H1 (cell line): ENCODE data around the gene ARHGAP35. TPM values are rescaled to one million over a fixed set of nuclear protein-coding genes. Genes with fewer than 3 reads are reported as not detected.

Experiments used
- EZH2 ChIP-seq: fragments of 200-600 bp; sonication (generic); IDR thresholded peaks from 2 replicates; pipeline ENCODE4 v1.7.1; 2012; ENCODE audit warnings: low read depth, mild to moderate bottlenecking, moderate library complexity, low read length, inconsistent platforms; ENCODE audit not compliant: severe bottlenecking
- SAP30 ChIP-seq: fragments of 300-600 bp; sonication (generic); IDR thresholded peaks from 2 replicates; pipeline ENCODE4 v1.7.1; 2012; ENCODE audit warnings: low read length, moderate library complexity, mild to moderate bottlenecking, inconsistent platforms; ENCODE audit not compliant: insufficient read depth, insufficient replicate concordance
- polyA plus RNA-seq, 7 experiments: library from polyadenylated mRNA; depleted of rRNA in 3 of 7; stranded (reverse) in 5 of 7; unstranded in 2 of 7; fragments of >200 nt in 5 of 7; fragments of 200-250 nt in 2 of 7; gene quantifications; 1 replicate in 5 of 7; 2 replicates in 1 of 7; 4 replicates in 1 of 7; pipeline versions ENCODE4 v1.2.1 to v1.2.3, GENCODE V29; 2011 to 2013; ENCODE audit warnings: missing spikeins in 2 of 7, mixed read lengths in 2 of 7
- total RNA-seq: library from RNA; stranded (reverse); fragmentation: NEBNext Ultra II Directional; extraction: Animal tissue kit (Norgen Biotek cat#: 25700); gene quantifications from 2 replicates; pipeline ENCODE4 v1.2.1, GENCODE V29; 2021
- TF ChIP-seq, protein P1 (sequence below): fragments of 300-600 bp; sonication (generic); IDR thresholded peaks from 2 replicates; pipeline ENCODE4 v1.7.1; 2012; ENCODE audit warnings: low read length, moderate library complexity, mild to moderate bottlenecking, inconsistent platforms; ENCODE audit not compliant: insufficient replicate concordance

Gene ARHGAP35
- total and polyA plus RNA-seq, 2 of the 8 experiments (the other 6 are each of a cell fraction or from before 2014, with no cell fraction given), result 29.7 to 64.5 TPM

DNA sequence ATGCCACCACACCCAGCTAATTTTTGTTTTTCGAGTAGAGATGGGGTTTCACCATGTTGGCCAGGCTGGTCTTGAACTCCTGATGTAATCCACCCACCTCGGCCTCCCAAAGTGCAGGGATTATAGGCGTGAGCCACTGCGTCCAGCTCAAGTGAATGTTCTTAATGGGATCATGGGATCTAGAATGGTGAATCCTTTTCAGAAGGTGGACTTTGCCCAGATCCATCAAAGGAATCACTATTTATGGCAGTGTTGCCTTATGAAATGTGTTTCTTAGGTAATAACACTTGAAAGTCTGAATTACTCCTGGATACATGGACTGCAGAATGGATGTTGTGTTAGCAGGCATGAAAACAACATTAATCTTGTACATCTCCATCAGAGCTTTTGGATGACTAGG, 20.3 kb downstream of the ARHGAP35 start (continued):
- no peak for TF ChIP-seq SAP30
- TF ChIP-seq, protein P1, sequence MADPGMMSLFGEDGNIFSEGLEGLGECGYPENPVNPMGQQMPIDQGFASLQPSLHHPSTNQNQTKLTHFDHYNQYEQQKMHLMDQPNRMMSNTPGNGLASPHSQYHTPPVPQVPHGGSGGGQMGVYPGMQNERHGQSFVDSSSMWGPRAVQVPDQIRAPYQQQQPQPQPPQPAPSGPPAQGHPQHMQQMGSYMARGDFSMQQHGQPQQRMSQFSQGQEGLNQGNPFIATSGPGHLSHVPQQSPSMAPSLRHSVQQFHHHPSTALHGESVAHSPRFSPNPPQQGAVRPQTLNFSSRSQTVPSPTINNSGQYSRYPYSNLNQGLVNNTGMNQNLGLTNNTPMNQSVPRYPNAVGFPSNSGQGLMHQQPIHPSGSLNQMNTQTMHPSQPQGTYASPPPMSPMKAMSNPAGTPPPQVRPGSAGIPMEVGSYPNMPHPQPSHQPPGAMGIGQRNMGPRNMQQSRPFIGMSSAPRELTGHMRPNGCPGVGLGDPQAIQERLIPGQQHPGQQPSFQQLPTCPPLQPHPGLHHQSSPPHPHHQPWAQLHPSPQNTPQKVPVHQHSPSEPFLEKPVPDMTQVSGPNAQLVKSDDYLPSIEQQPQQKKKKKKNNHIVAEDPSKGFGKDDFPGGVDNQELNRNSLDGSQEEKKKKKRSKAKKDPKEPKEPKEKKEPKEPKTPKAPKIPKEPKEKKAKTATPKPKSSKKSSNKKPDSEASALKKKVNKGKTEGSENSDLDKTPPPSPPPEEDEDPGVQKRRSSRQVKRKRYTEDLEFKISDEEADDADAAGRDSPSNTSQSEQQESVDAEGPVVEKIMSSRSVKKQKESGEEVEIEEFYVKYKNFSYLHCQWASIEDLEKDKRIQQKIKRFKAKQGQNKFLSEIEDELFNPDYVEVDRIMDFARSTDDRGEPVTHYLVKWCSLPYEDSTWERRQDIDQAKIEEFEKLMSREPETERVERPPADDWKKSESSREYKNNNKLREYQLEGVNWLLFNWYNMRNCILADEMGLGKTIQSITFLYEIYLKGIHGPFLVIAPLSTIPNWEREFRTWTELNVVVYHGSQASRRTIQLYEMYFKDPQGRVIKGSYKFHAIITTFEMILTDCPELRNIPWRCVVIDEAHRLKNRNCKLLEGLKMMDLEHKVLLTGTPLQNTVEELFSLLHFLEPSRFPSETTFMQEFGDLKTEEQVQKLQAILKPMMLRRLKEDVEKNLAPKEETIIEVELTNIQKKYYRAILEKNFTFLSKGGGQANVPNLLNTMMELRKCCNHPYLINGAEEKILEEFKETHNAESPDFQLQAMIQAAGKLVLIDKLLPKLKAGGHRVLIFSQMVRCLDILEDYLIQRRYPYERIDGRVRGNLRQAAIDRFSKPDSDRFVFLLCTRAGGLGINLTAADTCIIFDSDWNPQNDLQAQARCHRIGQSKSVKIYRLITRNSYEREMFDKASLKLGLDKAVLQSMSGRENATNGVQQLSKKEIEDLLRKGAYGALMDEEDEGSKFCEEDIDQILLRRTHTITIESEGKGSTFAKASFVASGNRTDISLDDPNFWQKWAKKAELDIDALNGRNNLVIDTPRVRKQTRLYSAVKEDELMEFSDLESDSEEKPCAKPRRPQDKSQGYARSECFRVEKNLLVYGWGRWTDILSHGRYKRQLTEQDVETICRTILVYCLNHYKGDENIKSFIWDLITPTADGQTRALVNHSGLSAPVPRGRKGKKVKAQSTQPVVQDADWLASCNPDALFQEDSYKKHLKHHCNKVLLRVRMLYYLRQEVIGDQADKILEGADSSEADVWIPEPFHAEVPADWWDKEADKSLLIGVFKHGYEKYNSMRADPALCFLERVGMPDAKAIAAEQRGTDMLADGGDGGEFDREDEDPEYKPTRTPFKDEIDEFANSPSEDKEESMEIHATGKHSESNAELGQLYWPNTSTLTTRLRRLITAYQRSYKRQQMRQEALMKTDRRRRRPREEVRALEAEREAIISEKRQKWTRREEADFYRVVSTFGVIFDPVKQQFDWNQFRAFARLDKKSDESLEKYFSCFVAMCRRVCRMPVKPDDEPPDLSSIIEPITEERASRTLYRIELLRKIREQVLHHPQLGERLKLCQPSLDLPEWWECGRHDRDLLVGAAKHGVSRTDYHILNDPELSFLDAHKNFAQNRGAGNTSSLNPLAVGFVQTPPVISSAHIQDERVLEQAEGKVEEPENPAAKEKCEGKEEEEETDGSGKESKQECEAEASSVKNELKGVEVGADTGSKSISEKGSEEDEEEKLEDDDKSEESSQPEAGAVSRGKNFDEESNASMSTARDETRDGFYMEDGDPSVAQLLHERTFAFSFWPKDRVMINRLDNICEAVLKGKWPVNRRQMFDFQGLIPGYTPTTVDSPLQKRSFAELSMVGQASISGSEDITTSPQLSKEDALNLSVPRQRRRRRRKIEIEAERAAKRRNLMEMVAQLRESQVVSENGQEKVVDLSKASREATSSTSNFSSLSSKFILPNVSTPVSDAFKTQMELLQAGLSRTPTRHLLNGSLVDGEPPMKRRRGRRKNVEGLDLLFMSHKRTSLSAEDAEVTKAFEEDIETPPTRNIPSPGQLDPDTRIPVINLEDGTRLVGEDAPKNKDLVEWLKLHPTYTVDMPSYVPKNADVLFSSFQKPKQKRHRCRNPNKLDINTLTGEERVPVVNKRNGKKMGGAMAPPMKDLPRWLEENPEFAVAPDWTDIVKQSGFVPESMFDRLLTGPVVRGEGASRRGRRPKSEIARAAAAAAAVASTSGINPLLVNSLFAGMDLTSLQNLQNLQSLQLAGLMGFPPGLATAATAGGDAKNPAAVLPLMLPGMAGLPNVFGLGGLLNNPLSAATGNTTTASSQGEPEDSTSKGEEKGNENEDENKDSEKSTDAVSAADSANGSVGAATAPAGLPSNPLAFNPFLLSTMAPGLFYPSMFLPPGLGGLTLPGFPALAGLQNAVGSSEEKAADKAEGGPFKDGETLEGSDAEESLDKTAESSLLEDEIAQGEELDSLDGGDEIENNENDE, result no peak
- no peak for TF ChIP-seq EZH2
